ENCODE measurements around the gene SUN2. TPM values are rescaled to one million over a fixed set of nuclear protein-coding genes. Genes with fewer than 3 reads are reported as not detected.

The SUN2 gene
- total and polyA plus RNA-seq, 2 of the 8 experiments (the other 6 are each of a cell fraction or from before 2014, with no cell fraction given), result 5.1 to 10.5 TPM

- ChIA-PET CTCF (ENCODE audit: partially characterized antibody) (interaction anchor here (0.7 to 10.8 kb wide), 5 partner anchors 9 to 240 kb away, joined by 3 to 116 read pairs (median 3); no protein-coding TSS in a partner anchor), POLR2A (ENCODE audit: partially characterized antibody) (interaction anchor here (5.1 kb wide), 1 partner anchor 13 kb away, joined by 39 read pairs; the partner anchor contains the start of gene GTPBP1)
- H2BK15ac ChIP-seq (ENCODE audit: low read length), result no peak overlapping the region
- H4K5ac ChIP-seq (ENCODE audit: insufficient read length, low read depth, low read length), result no peak overlapping the region
- no peaks in the 10 kb centered on the region for H3K23me2 ChIP-seq (ENCODE audit: low read depth, low read length)
- DNase-seq (ENCODE audit: low read depth in 1 of 2, low spot score in 2 of 2) (no peak), FAIRE-seq (no peak)
- H3K9ac ChIP-seq (replicated peaks in 1 of 4; ENCODE audit: extremely low read depth in 1 of 4, low read depth in 3 of 4, low read length in 3 of 4), result no peak overlapping the region
- peaks cover 5 to 18% of the 10 kb centered on the region in 2 experiments for H4K20me1 ChIP-seq (replicated peaks in 1 of 2; ENCODE audit: control insufficient read depth in 1 of 2, insufficient read depth in 2 of 2, low read length in 2 of 2)
- peaks cover 0 to 18% of the 10 kb centered on the region in 2 experiments; a peak in 3 of 4 replicates for H3K79me2 ChIP-seq (ENCODE audit: control insufficient read depth in 1 of 2, insufficient read depth in 2 of 2, low read length in 2 of 2)
- H2AK5ac ChIP-seq (ENCODE audit: low read depth, low read length), result no peak overlapping the region
- TF ChIP-seq KDM1A (IDR thresholded peaks at IDR 0.05; ENCODE audit: borderline replicate concordance, low read length) (no peak), EZH2 (IDR thresholded peaks at IDR 0.05; ENCODE audit: low read depth, low read length, severe bottlenecking) (no peak), EP300 (IDR thresholded peaks at IDR 0.05; ENCODE audit: borderline replicate concordance in 1 of 2, low read depth in 2 of 2, low read length in 2 of 2) (no peak), JUND (IDR thresholded peaks at IDR 0.05; ENCODE audit: low read length) (no peak), NANOG (IDR thresholded peaks at IDR 0.05; ENCODE audit: insufficient read depth, low read depth, low read length, poor library complexity, severe bottlenecking) (no peak), SP2 (IDR thresholded peaks at IDR 0.05; ENCODE audit: low read length) (no peak), POLR2A (IDR thresholded peaks at IDR 0.05; ENCODE audit: control extremely low read depth in 1 of 2, low read depth in 2 of 2, low read length in 2 of 2) (no peak), RFX5 (IDR thresholded peaks at IDR 0.05; ENCODE audit: borderline replicate concordance, low read depth, low read length) (no peak), SP4 (IDR thresholded peaks at IDR 0.05; ENCODE audit: low read length) (no peak), CBX5 (IDR thresholded peaks at IDR 0.05; ENCODE audit: low read depth, low read length) (no peak), KDM4A (IDR thresholded peaks at IDR 0.05; ENCODE audit: low read depth, low read length, severe bottlenecking) (no peak), MAFK (IDR thresholded peaks at IDR 0.05; ENCODE audit: low read depth, low read length) (no peak), TEAD4 (IDR thresholded peaks at IDR 0.05; ENCODE audit: low read depth, low read length) (no peak), ASH2L (IDR thresholded peaks at IDR 0.05; ENCODE audit: low read length) (no peak)
- H2BK20ac ChIP-seq (ENCODE audit: low read length), result no peak overlapping the region
- H3K14ac ChIP-seq (ENCODE audit: insufficient read length), result no peak overlapping the region
- peaks cover 5 to 65% (median 36%) of the 10 kb centered on the region in 4 experiments; a peak in 6 of 8 replicates for H3K36me3 ChIP-seq (ENCODE audit: control insufficient read depth in 2 of 4, insufficient read depth in 4 of 4, low read length in 3 of 4)
- H4K91ac ChIP-seq (replicated peaks; ENCODE audit: insufficient read length, low read length), result no peak overlapping the region
- no peak overlapping the region for H2BK12ac ChIP-seq (ENCODE audit: low read depth, low read length)
- H3K56ac ChIP-seq (replicated peaks; ENCODE audit: insufficient read length, low read depth, low read length), result no peak overlapping the region
- no peaks in the 10 kb centered on the region; a peak in 2 of 7 replicates for H3K4me1 ChIP-seq (replicated peaks in 1 of 4; ENCODE audit: control insufficient read depth in 3 of 4, insufficient read depth in 4 of 4, low read length in 3 of 4)
- peaks cover 10% of the 10 kb centered on the region for H3K79me1 ChIP-seq (ENCODE audit: low read depth, low read length)
- no peak overlapping the region for H3K27ac ChIP-seq (ENCODE audit: low read depth, low read length)
- H2AFZ ChIP-seq (ENCODE audit: low read length), result no peak overlapping the region
- H3K27me3 ChIP-seq (replicated peaks in 1 of 4; ENCODE audit: control insufficient read depth in 3 of 4, extremely low read depth in 1 of 4, insufficient read depth in 3 of 4, low read length in 3 of 4), result no peaks in the 10 kb centered on the region
- H3K4me2 ChIP-seq (ENCODE audit: insufficient read depth in 1 of 2, low read depth in 2 of 2, low read length in 2 of 2), result no peak overlapping the region
- H3K18ac ChIP-seq (ENCODE audit: extremely low read depth, low read length), result no peak overlapping the region
- no peaks in the 10 kb centered on the region for H3K9me3 ChIP-seq (ENCODE audit: insufficient read depth in 2 of 2, low read depth in 1 of 2, low read length in 1 of 2)
- no peak overlapping the region for H3K4ac ChIP-seq (replicated peaks; ENCODE audit: insufficient read length, low read depth, low read length)
- no peak overlapping the region for H4K8ac ChIP-seq (ENCODE audit: extremely low read depth, insufficient read depth, low read length)
- H2BK5ac ChIP-seq (ENCODE audit: low read depth, low read length), result no peak overlapping the region
- H2BK120ac ChIP-seq (replicated peaks; ENCODE audit: low read depth, low read length), result no peak overlapping the region
- H3K23ac ChIP-seq (ENCODE audit: insufficient read length), result no peak overlapping the region
- 83% methylated on average over 6 of the region's 6 CpGs; no CpG with 5 or more reads in 1 of the 2 experiments for WGBS, 2 experiments (ENCODE audit: extremely low coverage in 1 of 2, insufficient coverage in 1 of 2, insufficient read length in 1 of 2, insufficient replicate concordance in 2 of 2, low coverage in 1 of 2, low lambda C conversion rate in 2 of 2, missing lambda C conversion rate in 1 of 2)
- no peak overlapping the region for H3K4me3 ChIP-seq (ENCODE audit: extremely low read depth in 1 of 4, insufficient read depth in 2 of 4, low read depth in 3 of 4, low read length in 4 of 4)
These were observed 36.6 kb downstream of the SUN2 start for GRCh38 chr22:38719196-38719595.
